ENCODE measurements around the gene PROSER3. TPM values are rescaled to one million over a fixed set of nuclear protein-coding genes. Genes with fewer than 3 reads are reported as not detected.
"Not testable (repeated sequence)": the region's sequence is repeated elsewhere in the genome, so short reads cannot be mapped to it uniquely, and the experiment has no call there.

The PROSER3 gene
- total and polyA plus RNA-seq, 2 donors (not counting 1 experiment from before 2014, with no cell fraction given): 3.8 to 8.1 TPM

DNA sequence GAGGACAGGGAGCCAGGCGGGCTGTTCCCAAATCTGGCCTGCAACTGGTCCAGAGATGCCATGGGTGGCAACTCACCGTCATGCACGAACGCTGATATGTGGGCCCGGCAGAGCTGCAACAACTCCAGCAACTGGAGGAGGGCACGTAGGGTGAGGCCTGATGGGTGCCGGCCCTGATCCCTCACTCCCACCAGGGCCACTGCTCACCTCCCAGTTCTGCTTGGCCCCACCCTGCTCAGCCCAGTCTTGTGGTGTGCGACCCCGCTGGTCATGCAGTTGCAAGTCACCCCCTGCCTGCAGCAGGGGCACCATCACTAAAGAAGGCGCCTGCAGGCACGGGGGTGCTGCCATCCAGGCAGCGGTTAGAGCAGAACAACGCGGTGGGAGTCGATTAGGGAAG is 34.3 kb downstream of the PROSER3 start:
- H3K4me2 ChIP-seq (ENCODE audit: extremely low read depth, insufficient read depth, low read length): no peak overlapping the region
- H3K36me3 ChIP-seq (ENCODE audit: control insufficient read depth, insufficient read depth, low read length): no peaks in the 10 kb centered on the region
- H3K27ac ChIP-seq (ENCODE audit: insufficient read depth, low read length): no peak overlapping the region
- H4K20me1 ChIP-seq (ENCODE audit: control insufficient read depth, extremely low read depth, insufficient read depth, low read length): no peaks in the 10 kb centered on the region
- peaks cover 15% of the 10 kb centered on the region for H3K27me3 ChIP-seq (ENCODE audit: control insufficient read depth, insufficient read depth, low read length)
- no peak overlapping the region for H3K9ac ChIP-seq (ENCODE audit: insufficient read depth, low read length)
- TF ChIP-seq EZH2 (IDR thresholded peaks at IDR 0.05; ENCODE audit: low read length, missing control alignments): no peak
- TF ChIP-seq, protein P1, sequence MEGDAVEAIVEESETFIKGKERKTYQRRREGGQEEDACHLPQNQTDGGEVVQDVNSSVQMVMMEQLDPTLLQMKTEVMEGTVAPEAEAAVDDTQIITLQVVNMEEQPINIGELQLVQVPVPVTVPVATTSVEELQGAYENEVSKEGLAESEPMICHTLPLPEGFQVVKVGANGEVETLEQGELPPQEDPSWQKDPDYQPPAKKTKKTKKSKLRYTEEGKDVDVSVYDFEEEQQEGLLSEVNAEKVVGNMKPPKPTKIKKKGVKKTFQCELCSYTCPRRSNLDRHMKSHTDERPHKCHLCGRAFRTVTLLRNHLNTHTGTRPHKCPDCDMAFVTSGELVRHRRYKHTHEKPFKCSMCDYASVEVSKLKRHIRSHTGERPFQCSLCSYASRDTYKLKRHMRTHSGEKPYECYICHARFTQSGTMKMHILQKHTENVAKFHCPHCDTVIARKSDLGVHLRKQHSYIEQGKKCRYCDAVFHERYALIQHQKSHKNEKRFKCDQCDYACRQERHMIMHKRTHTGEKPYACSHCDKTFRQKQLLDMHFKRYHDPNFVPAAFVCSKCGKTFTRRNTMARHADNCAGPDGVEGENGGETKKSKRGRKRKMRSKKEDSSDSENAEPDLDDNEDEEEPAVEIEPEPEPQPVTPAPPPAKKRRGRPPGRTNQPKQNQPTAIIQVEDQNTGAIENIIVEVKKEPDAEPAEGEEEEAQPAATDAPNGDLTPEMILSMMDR (conservative IDR thresholded peaks at IDR 0.05 in 1 of 2, IDR thresholded peaks at IDR 0.05 in 1 of 2; ENCODE audit: low read depth in 1 of 2, low read length in 2 of 2): no peak
- no peak overlapping the region for H3K4me3 ChIP-seq (replicated peaks in 1 of 4; ENCODE audit: control extremely low read depth in 1 of 4, insufficient read depth in 1 of 4, low read depth in 3 of 4, low read length in 4 of 4)
- H3K79me2 ChIP-seq (ENCODE audit: control insufficient read depth, insufficient read depth, low read length): no peaks in the 10 kb centered on the region
- no peak for DNase-seq (ENCODE audit: low read depth in 2 of 2)
- H2AFZ ChIP-seq (ENCODE audit: low read length): no peak overlapping the region
- peaks cover 3% of the 10 kb centered on the region for H3K4me1 ChIP-seq (ENCODE audit: control insufficient read depth, extremely low read depth, insufficient read depth, low read length)
- no peaks in the 10 kb centered on the region for H3K9me3 ChIP-seq (ENCODE audit: control insufficient read depth, insufficient read depth, low read depth, low read length)

DNA sequence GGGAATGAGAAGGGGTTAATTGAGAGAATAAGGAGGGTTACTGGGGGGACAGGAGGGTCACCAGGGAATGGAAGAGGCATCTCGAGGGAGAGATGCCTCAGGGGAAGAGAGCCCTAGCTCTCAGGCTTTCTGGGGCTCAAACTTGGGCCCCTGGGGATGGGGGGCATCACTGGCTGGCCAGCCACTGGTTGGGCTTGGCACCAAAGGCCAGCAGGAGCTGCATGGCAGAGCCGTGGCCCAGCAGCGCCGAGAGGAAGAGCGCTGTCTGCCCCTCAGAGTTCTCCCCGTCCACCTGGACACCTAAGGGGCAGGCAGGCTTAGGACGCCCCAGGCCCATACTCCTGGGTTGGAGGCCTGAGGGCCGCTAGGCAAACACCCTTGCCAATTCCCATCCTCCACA is 34.9 kb downstream of the PROSER3 start:
- no peak for DNase-seq (ENCODE audit: low read depth in 2 of 2)
- H3K9me3 ChIP-seq (ENCODE audit: control insufficient read depth, insufficient read depth, low read depth, low read length): no peaks in the 10 kb centered on the region
- TF ChIP-seq EZH2 (IDR thresholded peaks at IDR 0.05; ENCODE audit: low read length, missing control alignments): no peak
- TF ChIP-seq, protein P1 (conservative IDR thresholded peaks at IDR 0.05 in 1 of 2, IDR thresholded peaks at IDR 0.05 in 1 of 2; ENCODE audit: low read depth in 1 of 2, low read length in 2 of 2): no peak
- peaks cover 19% of the 10 kb centered on the region for H3K27me3 ChIP-seq (ENCODE audit: control insufficient read depth, insufficient read depth, low read length)
- H3K36me3 ChIP-seq (ENCODE audit: control insufficient read depth, insufficient read depth, low read length): no peaks in the 10 kb centered on the region
- no peak overlapping the region for H3K4me3 ChIP-seq (replicated peaks in 1 of 4; ENCODE audit: control extremely low read depth in 1 of 4, insufficient read depth in 1 of 4, low read depth in 3 of 4, low read length in 4 of 4)
- H4K20me1 ChIP-seq (ENCODE audit: control insufficient read depth, extremely low read depth, insufficient read depth, low read length): no peaks in the 10 kb centered on the region
- no peak overlapping the region for H3K4me2 ChIP-seq (ENCODE audit: extremely low read depth, insufficient read depth, low read length)
- peaks cover 3% of the 10 kb centered on the region for H3K4me1 ChIP-seq (ENCODE audit: control insufficient read depth, extremely low read depth, insufficient read depth, low read length)
- no peak overlapping the region for H3K27ac ChIP-seq (ENCODE audit: insufficient read depth, low read length)
- no peak overlapping the region for H3K9ac ChIP-seq (ENCODE audit: insufficient read depth, low read length)
- H3K79me2 ChIP-seq (ENCODE audit: control insufficient read depth, insufficient read depth, low read length): no peaks in the 10 kb centered on the region
- H2AFZ ChIP-seq (ENCODE audit: low read length): no peak overlapping the region

DNA sequence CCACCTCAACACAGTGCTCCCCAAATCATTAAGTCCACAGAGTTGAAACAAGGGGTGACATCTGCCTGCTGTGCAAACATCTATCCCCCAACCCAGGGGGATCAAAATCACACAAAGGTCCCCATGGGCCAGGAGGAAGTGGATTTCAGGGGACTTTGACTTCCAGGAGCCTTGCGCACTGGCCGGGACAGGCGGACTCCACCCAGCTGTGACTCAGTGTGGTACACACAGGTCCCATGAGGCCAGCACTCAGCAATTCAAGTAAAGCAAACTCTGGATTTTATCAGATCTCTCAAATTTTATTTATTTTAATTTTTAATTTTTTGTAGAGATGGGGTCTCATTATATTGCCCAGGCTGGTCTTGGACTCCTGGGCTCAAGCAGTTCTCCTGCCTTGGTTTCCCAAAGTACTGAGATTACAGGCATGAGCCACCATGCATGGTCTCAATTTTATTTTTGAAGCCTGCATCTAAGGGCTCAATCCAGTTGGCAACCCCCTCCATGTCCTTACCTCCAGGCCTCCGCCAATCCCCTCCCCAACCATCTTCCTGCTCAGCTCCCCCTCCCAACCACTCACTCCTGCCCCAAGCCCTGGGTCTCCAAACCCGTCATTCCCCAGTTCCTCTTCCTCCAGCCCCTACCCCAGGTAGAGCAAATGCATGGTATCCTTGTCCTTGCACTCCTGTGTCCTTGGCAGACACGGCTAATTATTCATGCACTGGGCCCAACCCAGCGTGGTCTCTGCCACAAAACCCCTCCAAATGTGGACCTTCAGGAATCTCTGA is 35.6 kb downstream of the PROSER3 start:
- no peaks in the 10 kb centered on the region for H3K79me2 ChIP-seq (ENCODE audit: control insufficient read depth, insufficient read depth, low read length)
- DNase-seq (ENCODE audit: low read depth in 2 of 2): no peak
- peaks cover 3% of the 10 kb centered on the region for H3K4me1 ChIP-seq (ENCODE audit: control insufficient read depth, extremely low read depth, insufficient read depth, low read length)
- no peaks in the 10 kb centered on the region for H4K20me1 ChIP-seq (ENCODE audit: control insufficient read depth, extremely low read depth, insufficient read depth, low read length)
- H3K9me3 ChIP-seq (ENCODE audit: control insufficient read depth, insufficient read depth, low read depth, low read length): no peaks in the 10 kb centered on the region
- no peak overlapping the region for H3K9ac ChIP-seq (ENCODE audit: insufficient read depth, low read length)
- H3K4me3 ChIP-seq (replicated peaks in 1 of 4; ENCODE audit: control extremely low read depth in 1 of 4, insufficient read depth in 1 of 4, low read depth in 3 of 4, low read length in 4 of 4): no peak overlapping the region
- H3K27ac ChIP-seq (ENCODE audit: insufficient read depth, low read length): no peak overlapping the region
- TF ChIP-seq, protein P1 (conservative IDR thresholded peaks at IDR 0.05 in 1 of 2, IDR thresholded peaks at IDR 0.05 in 1 of 2; ENCODE audit: low read depth in 1 of 2, low read length in 2 of 2): no peak
- no peak for TF ChIP-seq EZH2 (IDR thresholded peaks at IDR 0.05; ENCODE audit: low read length, missing control alignments)
- H3K36me3 ChIP-seq (ENCODE audit: control insufficient read depth, insufficient read depth, low read length): no peaks in the 10 kb centered on the region
- no peak overlapping the region for H2AFZ ChIP-seq (ENCODE audit: low read length)
- peaks cover 21% of the 10 kb centered on the region for H3K27me3 ChIP-seq (ENCODE audit: control insufficient read depth, insufficient read depth, low read length)
- no peak overlapping the region for H3K4me2 ChIP-seq (ENCODE audit: extremely low read depth, insufficient read depth, low read length)

DNA sequence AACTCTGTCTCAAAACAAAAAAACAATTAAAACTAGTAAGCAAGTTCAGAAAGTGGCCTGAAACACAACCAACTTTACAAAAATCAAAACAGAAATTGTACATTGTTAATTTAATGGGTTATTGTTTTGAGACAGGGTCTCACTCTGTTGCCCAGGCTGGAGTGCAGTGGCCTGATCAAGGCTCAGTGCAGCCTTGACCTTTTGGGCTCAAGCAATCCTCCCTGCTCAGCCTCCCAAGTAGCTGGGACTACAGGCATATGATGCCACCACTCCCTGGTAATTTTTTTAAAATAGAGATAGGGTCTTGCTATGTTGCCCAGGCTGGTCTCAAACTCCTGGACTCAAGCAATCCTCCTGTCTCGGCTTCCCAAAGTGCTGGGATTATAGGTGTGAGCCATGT is 37.6 kb downstream of the PROSER3 start:
- not testable (repeated sequence) for H3K9me3 ChIP-seq (ENCODE audit: control insufficient read depth, insufficient read depth, low read depth, low read length); H3K9ac ChIP-seq (ENCODE audit: insufficient read depth, low read length); H3K27ac ChIP-seq (ENCODE audit: insufficient read depth, low read length); H3K4me1 ChIP-seq (ENCODE audit: control insufficient read depth, extremely low read depth, insufficient read depth, low read length); H3K36me3 ChIP-seq (ENCODE audit: control insufficient read depth, insufficient read depth, low read length); H3K79me2 ChIP-seq (ENCODE audit: control insufficient read depth, insufficient read depth, low read length); DNase-seq (ENCODE audit: low read depth in 2 of 2); H3K4me2 ChIP-seq (ENCODE audit: extremely low read depth, insufficient read depth, low read length); H3K4me3 ChIP-seq (replicated peaks in 1 of 4; ENCODE audit: control extremely low read depth in 1 of 4, insufficient read depth in 1 of 4, low read depth in 3 of 4, low read length in 4 of 4); H4K20me1 ChIP-seq (ENCODE audit: control insufficient read depth, extremely low read depth, insufficient read depth, low read length); H2AFZ ChIP-seq (ENCODE audit: low read length)
- H3K27me3 ChIP-seq (ENCODE audit: control insufficient read depth, insufficient read depth, low read length): peaks cover 21% of the 10 kb centered on the region
